HEK293T (cell line): ENCODE data around the gene PIN1.

Source experiments
- BHLHE40 ChIP-seq: fragments of 450-650 bp; IDR thresholded peaks from 2 replicates; pipeline ENCODE4 v1.6.1; 2016; ENCODE audit warnings: mild to moderate bottlenecking, moderate library complexity, borderline replicate concordance
- ELF4 ChIP-seq: fragments of 450-650 bp; IDR thresholded peaks from 2 replicates; pipeline ENCODE4 v1.6.1; 2017; ENCODE audit warnings: antibody characterized with exemption
- FOXA1 ChIP-seq: fragments of 450-650 bp; IDR thresholded peaks from 2 replicates; pipeline ENCODE4 v1.6.1; 2016; ENCODE audit warnings: mild to moderate bottlenecking
- FOXK2 ChIP-seq: fragments of 450-650 bp; IDR thresholded peaks from 2 replicates; pipeline ENCODE4 v1.6.1; 2016; ENCODE audit warnings: mild to moderate bottlenecking
- SP1 ChIP-seq: fragments of 450-650 bp; IDR thresholded peaks from 2 replicates; pipeline ENCODE4 v1.6.1; 2017

GRCh38 chr19:9868983-9869617 is 34.0 kb downstream of the PIN1 start:
- TF ChIP-seq ELF4, result no peak
- TF ChIP-seq FOXA1, result no peak
- TF ChIP-seq SP1, result no peak
- TF ChIP-seq FOXK2, result no peak
- no peak for TF ChIP-seq BHLHE40
